ES-I3 (cell line): Measurements from ENCODE around the gene RABGAP1.
A peak's percentile ranks its signal among the peaks of the same experiment; 100 is the strongest.
"Not testable (repeated sequence)": the region's sequence is repeated elsewhere in the genome, so short reads cannot be mapped to it uniquely, and the experiment has no call there.

Experiments used
- H3K36me3 ChIP-seq: 2 replicates; pipeline ENCODE4 v1.6.1; 2013; ENCODE audit warnings: mild to moderate bottlenecking, low read length, control low read depth, moderate library complexity; ENCODE audit not compliant: insufficient read depth
- H3K4me1 ChIP-seq: 2 replicates; pipeline ENCODE4 v1.6.1; 2013; ENCODE audit warnings: mild to moderate bottlenecking, control low read depth, low read length; ENCODE audit not compliant: insufficient read depth
- H3K9ac ChIP-seq: 2 replicates; pipeline ENCODE4 v1.6.1; 2013; ENCODE audit warnings: low read depth, mild to moderate bottlenecking, low read length, moderate library complexity
- H3K9me3 ChIP-seq: 2 replicates; pipeline ENCODE4 v1.6.1; 2013; ENCODE audit warnings: mild to moderate bottlenecking, low read length, moderate library complexity; ENCODE audit not compliant: control insufficient read depth, insufficient read depth

RABGAP1 gene

DNA sequence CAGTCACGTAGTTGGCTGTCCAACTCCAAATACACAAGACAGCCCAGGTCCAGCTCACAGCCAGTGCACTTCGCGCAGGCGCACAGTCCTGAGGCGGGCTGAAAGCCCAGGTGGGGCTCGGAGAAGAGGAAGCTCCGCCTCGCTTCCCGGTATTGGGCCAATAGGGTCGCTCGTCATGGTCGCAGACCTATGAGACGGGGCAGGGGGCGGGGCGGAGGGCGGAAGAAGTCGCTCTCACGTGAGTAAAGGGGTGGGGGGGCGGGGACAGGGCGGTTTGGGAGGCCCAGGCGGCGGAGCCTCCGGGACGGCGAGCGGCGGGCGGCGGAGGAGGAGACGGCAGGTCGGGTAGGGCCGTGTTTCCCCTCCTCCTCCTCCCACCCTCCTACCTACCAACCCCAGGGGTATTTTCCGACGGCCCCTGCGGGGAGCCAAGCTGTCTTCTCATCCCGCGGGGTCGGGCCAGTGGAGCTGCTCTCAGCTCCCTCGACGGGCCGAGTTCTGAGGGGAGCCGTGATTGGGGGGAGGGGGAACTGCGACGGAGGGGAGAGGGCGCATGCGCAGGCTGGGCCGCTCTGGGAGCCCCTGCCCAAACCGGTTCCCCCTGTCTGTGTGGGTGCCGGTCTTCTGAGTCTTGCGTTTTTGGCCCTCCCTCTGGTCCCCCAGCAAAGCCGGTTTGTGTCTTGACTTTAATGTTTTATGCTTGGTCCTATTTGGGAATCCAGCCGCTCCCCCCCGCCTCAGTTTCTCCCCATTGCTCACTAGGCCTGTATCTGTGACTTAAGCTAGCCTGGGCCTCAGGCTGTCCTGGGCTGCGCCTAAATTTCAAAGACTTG is at the start of gene RABGAP1:
TSS of gene RABGAP1 (plus strand) at position 272 of the 833 bp plus-strand sequence. CDS start 16,040 bp downstream, outside the sequence.
- Histone ChIP-seq H3K4me1 (peaks cover 8% of the 10 kb centered on the region; the same call in 1 of the 2 replicates), H3K9me3 (no peaks in the 10 kb centered on the region), H3K9ac (peak within 1 kb of the TSS; percentile 97), H3K36me3 (no peaks in the 10 kb centered on the region)

DNA sequence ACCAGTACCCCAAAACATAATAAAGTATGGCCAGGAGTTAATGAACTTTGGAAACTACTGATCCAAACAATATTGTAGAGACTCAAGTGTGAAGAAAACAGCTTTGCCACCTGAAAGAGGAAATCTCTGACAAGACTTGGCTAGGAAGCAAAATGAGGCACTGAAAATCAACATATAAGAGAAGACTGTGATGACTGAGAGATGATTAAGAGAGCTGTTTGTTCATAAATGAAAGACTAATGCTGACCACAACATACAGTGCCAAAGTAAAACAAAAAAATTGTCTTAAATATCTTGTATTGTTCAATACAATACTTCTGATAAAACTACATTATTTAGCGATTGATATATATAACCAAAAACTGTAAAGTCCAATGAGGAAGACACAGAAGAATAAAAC is 42.9 kb upstream of the RABGAP1 start:
- no peaks in the 10 kb centered on the region for H3K4me1 ChIP-seq
- no peak overlapping the region for H3K9ac ChIP-seq
- H3K36me3 ChIP-seq, result peaks cover 6% of the 10 kb centered on the region; the same call in 1 of the 2 replicates
- H3K9me3 ChIP-seq, result no peaks in the 10 kb centered on the region

DNA sequence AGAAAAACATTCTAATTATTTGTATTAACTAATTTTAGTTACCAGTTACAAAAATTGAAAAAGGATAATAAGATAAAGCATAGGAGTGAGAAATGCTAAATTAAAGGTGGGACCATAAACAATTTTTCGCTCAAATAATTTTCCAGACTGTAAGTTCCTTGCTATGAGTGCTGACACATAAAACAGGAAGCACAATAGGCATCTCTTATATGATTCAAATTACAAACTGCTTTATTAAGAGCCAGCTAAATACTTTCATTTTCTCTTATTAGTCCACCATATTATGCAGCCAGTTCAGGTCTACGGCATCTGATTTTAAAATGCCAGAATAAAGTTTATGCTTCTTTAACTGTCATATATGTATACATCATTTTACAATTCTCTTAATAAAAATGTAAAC is 40.0 kb upstream of the RABGAP1 start:
- no peaks in the 10 kb centered on the region for H3K36me3 ChIP-seq
- H3K9ac ChIP-seq, result no peak overlapping the region
- H3K4me1 ChIP-seq, result no peaks in the 10 kb centered on the region
- H3K9me3 ChIP-seq, result no peaks in the 10 kb centered on the region

DNA sequence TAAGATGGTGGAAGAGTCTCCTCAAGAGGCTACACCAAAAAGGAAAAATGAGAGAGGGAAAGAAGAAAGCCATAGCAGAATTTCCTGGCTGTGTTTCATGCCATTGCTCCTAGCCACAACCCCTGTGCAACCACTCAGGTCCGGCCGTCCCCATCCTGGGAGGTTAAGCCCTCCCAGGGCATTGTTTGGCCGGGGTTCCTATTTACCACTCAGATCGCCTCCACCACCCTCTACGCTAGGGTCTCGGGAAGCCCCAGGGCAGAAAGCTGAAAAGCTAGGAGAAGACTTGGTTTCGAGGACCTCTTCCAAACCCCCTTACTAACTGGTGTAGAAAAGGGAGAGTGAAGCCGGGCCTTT is 36.4 kb upstream of the RABGAP1 start:
- Histone ChIP-seq H3K9ac (peak overlapping the region; percentile 98), H3K36me3 (no peaks in the 10 kb centered on the region), H3K4me1 (no peaks in the 10 kb centered on the region), H3K9me3 (no peaks in the 10 kb centered on the region)

DNA sequence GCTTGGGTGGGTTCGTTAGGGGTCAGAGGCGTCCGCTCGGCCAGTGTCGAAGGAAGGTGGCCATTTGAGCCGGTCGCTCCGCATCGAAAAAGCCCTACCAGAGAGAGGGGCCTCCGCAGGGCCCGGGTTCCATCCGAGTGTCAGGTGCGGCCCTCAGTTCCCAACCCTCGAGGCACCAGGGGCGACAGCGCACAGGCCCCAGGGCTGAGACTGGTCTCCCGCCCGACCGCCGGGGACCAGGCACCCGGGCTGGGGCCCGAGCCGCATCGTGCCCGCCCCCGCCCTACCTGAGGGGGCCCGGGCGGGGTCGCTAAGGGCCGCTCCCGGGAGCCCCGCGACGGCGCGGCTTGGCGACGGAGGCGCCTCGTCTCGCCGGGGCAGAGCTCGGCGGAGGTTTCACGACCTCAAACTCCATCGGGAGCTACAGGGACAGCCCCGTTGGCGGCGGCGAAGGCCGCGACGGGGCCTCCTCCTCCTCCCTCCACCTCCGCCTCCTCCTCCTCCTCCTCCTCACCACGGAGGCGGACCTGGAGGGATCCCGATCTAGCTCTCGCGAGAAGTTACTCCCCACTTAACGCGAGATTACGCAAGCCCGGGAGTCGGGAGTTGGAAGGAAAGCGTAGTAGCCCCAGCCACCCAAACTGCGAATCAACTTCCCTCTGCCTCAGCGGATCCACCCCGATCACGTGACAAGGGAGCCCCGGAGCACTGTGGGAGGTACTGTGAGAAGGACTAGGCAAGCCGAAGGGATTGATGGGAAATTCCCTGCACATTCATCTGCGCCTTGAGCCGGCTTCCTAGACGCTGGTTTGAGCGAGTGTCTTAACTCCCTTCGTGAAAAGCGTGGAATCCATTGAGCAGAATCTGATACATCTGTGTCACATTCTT is 35.8 kb upstream of the RABGAP1 start, which contains the start of gene RC3H2:
TSS of gene RC3H2 (minus strand) at position 537 of the 888 bp plus-strand sequence. CDS start 7,850 bp downstream, outside the sequence.
- Histone ChIP-seq H3K36me3 (no peaks in the 10 kb centered on the region), H3K4me1 (no peaks in the 10 kb centered on the region), H3K9me3 (no peaks in the 10 kb centered on the region), H3K9ac (peak within 1 kb of the TSS; percentile 98)

DNA sequence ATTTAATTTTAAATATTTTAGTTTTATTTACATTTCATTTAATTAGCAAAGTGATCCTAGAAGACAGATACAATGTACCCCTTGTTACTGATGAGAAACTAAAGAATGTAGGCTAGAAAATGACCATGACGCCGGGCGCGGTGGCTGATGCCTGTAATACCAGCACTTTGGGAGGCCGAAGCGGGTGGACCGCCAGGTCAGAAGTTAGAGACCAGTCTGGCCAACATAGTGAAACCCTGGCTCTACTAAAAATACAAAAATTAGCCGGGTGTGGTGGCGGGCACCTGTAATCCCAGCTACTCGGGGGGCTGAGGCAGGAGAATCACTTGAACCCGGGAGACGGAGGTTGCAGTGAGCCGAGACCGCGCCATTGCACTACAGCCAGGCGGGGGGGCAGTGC is 34.7 kb upstream of the RABGAP1 start:
- not testable (repeated sequence) for H3K36me3 ChIP-seq, H3K9me3 ChIP-seq, H3K4me1 ChIP-seq, H3K9ac ChIP-seq

DNA sequence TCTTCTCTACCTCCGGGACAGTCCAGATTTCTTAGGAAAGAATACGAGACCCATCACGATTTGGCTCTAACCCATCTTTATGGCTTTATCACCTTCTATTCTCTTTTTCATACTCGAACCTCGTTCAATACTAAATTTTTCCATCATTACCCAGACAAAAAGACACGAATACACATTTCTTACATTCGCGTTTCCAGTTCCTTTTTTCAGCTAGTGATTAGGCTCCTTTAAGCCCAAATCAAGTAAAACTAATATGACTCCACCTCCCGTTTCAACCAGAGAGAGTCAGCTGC is 28.2 kb upstream of the RABGAP1 start:
- peaks cover 6% of the 10 kb centered on the region for H3K4me1 ChIP-seq
- H3K9ac ChIP-seq, result peak overlapping the region; percentile 99
- H3K9me3 ChIP-seq, result no peaks in the 10 kb centered on the region
- H3K36me3 ChIP-seq, result peaks cover 9% of the 10 kb centered on the region

DNA sequence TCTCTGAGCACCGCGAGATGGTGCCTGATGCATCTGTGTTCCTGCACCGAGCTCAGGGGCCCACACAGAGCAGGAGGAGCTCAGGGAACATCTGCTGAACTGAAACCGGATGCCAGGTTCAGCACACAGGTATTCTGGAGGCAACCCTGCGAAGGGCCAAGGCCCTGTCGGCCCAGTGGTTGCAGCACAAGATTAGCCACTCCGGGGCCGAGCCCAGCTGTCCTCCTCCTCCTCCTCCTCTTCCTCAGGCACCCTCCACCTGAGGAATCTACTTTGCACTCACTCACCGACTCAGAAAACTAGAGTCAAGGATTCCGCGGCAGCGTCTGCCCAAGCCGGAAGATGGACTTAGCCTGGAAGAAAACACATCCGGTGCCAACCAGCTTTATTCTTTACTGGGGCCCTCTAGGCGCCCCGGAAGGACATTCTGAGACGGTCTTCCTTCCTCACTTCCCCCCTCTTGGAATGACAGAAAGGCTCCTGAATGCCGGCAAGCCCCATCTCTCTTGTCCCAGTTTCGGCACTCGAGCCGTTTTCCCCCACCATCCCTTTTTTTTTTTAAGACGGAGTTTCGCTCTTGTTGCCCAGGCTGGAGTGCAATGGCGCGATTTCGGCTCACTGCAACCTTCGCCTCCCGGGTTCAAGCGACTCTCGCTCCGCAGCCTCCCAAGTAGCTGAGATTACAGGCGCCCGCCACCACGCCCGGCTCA is 27.7 kb upstream of the RABGAP1 start, which contains the start of gene ZBTB6:
TSS of gene ZBTB6 (minus strand) at position 360 of the 710 bp plus-strand sequence. CDS start 1,251 bp downstream, outside the sequence.
- Histone ChIP-seq H3K36me3 (peaks cover 9% of the 10 kb centered on the region), H3K9me3 (no peaks in the 10 kb centered on the region), H3K9ac (peak within 1 kb of the TSS; percentile 99), H3K4me1 (peaks cover 6% of the 10 kb centered on the region)

DNA sequence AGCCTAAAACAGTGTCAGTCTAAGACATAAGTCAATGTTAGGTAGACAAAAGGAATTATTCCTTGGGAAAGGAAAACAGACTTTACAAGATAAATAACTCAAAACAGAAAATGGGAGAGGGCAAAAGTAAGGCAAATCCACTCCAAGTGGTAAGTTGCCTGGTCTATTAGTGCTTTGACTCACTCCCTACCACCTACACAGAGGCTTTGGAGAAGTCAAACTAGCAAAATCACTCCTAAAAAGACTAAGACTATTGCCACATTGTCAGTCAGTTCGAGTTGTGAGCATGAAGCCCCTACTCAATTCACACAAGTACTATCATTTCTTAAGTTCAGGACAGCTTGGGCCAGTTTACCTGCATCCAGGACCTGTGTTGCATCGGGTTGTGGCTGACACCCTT is 22.5 kb upstream of the RABGAP1 start:
- H3K4me1 ChIP-seq, result no peaks in the 10 kb centered on the region; the same call in 1 of the 2 replicates
- no peak overlapping the region for H3K9ac ChIP-seq
- no peaks in the 10 kb centered on the region for H3K36me3 ChIP-seq
- H3K9me3 ChIP-seq, result no peaks in the 10 kb centered on the region

DNA sequence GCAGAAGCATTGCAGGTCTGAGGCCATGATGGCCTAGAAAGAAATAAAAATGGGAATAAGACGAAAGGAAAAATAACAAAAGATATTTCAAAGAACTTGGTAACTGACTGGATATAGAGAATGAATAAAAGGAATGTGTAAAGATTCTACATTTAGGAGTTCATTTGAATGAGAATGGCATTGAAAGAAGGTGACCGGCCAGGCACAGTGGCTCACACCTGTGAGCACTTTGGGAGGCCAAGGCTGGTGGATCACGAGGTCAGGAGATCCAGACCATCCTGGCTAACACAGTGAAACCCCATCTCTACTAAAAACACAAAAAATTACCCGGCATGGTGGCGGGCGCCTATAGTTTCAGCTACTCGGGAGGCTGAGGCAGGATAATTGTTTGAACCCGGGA is 18.1 kb upstream of the RABGAP1 start:
- H3K9me3 ChIP-seq, result no peaks in the 10 kb centered on the region
- no peak overlapping the region for H3K9ac ChIP-seq
- H3K36me3 ChIP-seq, result no peaks in the 10 kb centered on the region
- H3K4me1 ChIP-seq, result no peaks in the 10 kb centered on the region; the same call in 1 of the 2 replicates

DNA sequence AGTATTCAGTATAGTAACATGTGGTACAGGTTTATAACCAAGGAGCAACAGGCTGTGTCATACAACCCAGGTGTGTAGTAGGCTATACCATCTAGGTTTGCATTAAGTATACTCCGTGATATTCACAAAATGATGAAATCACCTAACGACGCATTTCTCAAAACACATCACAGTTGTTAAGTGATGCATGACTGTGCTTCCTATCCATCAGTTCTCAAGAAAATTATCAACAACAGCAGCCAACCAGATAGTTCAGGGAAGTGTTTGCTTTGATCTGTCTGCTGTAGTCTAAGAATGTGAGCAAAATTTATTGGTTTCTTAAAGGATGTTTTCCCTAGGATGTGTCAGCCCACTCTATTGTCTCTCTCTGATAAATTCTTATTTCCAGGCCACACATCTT is 16.9 kb upstream of the RABGAP1 start:
- H3K9ac ChIP-seq, result no peak overlapping the region
- no peaks in the 10 kb centered on the region; the same call in 1 of the 2 replicates for H3K4me1 ChIP-seq

DNA sequence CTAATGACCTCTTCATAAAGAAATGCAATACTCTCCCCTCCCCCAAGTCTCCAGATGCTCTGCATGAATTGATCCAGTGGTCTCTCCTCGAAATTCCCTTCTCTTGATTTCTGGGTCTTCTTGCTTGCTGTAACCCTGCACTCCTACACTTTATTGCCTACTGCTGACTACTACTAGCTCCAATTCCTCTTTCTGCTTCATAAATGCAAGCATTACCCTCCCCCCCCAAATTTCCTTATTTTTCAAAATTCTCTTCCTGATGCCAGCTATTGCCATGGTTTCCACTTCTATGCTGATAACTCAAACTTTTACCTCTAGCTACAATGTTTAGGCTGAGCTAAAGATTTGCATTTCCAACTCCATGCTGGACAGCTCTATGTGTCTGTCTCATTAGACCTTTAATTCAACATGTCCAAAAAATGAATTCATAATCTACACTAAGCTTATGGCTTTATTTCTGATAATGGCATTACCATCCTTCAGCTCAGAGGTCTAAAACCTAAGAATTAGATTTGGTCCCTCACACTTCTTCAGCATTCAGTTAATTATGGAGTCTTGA is 10.9 kb upstream of the RABGAP1 start:
- peaks cover 10% of the 10 kb centered on the region; the same call in 1 of the 2 replicates for H3K4me1 ChIP-seq
- no peaks in the 10 kb centered on the region for H3K36me3 ChIP-seq
- H3K9ac ChIP-seq, result no peak overlapping the region
- no peaks in the 10 kb centered on the region for H3K9me3 ChIP-seq

More for the DNA sequence above, 16.9 kb upstream of the RABGAP1 start:
- no peaks in the 10 kb centered on the region for H3K9me3 ChIP-seq
- no peaks in the 10 kb centered on the region for H3K36me3 ChIP-seq

DNA sequence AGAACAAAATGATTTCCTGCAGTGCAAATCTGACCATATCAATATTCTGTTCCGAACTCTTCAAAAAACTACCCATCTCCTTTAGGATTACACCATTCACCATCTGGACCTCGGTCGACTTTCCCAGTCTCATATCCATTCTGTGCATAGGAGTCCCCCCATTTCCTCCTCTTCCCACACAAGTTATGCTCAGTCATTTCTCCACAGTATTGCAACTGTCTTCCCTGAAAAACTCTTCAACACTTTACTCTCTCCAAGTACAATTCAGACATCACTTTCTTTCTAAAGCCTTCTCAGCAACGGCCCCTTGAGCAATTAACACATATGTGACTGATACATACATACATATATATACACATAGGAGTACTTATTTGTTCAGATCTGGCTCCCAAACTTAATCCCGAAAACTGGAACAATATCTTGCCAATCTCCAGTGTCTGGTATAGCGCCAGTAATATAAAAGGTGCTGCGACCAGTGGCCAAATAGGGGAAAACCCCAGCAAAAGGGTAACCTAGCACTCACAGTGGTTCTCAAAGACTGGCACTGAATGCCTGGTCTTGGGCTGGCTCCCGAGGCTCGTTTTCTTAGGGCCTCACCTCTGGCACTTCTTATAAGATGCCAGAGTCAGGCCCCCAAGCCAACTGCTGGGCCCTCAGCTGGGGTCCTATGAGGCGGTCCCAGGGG is 10.1 kb upstream of the RABGAP1 start:
- Histone ChIP-seq H3K9ac (peak overlapping the region; percentile 88), H3K36me3 (no peaks in the 10 kb centered on the region), H3K4me1 (peaks cover 10% of the 10 kb centered on the region; the same call in 1 of the 2 replicates), H3K9me3 (no peaks in the 10 kb centered on the region)
